ENCODE data around the gene CACNA1D. TPM values are rescaled to one million over a fixed set of nuclear protein-coding genes. Genes with fewer than 3 reads are reported as not detected.

The CACNA1D gene
- polyA plus RNA-seq, 1 donor (not counting 4 experiments of a cell fraction or from before 2014, with no cell fraction given), result 0.20 TPM

DNA sequence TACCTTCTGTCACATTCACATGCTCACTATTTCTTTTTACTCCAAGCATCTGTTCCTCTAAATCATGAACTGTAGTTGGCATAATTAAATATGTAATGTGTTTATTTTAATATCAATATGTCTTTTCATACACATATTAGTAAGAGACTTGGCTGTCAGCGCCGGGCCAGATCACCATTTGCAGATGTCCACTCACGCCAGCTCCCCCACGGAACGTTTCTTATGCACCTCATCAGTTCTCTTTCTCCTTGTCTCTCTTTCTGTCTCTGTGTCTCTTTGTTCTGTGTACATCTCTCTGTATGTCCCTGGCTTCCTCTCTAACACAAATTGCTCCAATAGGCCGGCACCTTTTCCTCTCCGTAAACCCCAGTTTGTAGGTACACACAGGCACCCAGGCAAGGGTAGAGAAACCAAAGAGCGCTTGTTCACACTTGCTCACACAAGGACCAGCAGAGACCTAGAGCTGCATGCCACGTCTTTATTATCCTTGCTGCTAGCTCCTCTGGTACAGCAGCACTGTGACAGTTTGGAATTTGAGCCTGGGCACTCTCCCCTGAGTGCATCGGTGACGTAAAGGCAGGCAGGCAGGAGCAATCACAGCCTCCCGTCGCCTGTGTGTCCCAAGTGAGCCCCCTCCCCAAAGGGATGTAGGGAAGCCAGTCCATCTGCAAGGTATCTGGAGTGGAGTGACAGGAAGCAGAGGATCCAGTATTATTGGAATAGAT is 40.4 kb downstream of the CACNA1D start:
- Histone ChIP-seq H3K9me1 (ENCODE audit: control insufficient read depth, extremely low read depth, insufficient read depth, low read length) (no peaks in the 10 kb centered on the region), H4K20me1 (ENCODE audit: control insufficient read depth, extremely low read depth, insufficient read depth, low read length) (no peaks in the 10 kb centered on the region), H2AFZ (ENCODE audit: control insufficient read depth, low read length) (no peak overlapping the region), H3K27ac (ENCODE audit: control insufficient read depth, insufficient read depth, low read length) (no peak overlapping the region), H3K4me3 (ENCODE audit: control insufficient read depth in 2 of 3, extremely low read depth in 1 of 3, insufficient read depth in 2 of 3, low read depth in 1 of 3, low read length in 3 of 3) (no peak overlapping the region), H3K36me3 (ENCODE audit: control insufficient read depth in 2 of 2, extremely low read depth in 1 of 2, insufficient read depth in 2 of 2, low read length in 2 of 2) (no peaks in the 10 kb centered on the region), H3K9me3 (ENCODE audit: control insufficient read depth, low read depth, low read length) (no peaks in the 10 kb centered on the region), H3K9ac (ENCODE audit: control insufficient read depth, extremely low read depth, insufficient read depth, low read length) (no peak overlapping the region), H3K27me3 (ENCODE audit: control insufficient read depth, extremely low read depth, insufficient read depth, low read length) (no peaks in the 10 kb centered on the region), H3K4me2 (ENCODE audit: control insufficient read depth, extremely low read depth, insufficient read depth, low read depth, low read length) (no peak overlapping the region), H3K4me1 (ENCODE audit: control insufficient read depth, extremely low read depth, insufficient read depth, low read length) (no peaks in the 10 kb centered on the region), H3K79me2 (ENCODE audit: control insufficient read depth, insufficient read depth, low read length) (no peaks in the 10 kb centered on the region)
- dilution Hi-C loops (cut with MboI; ENCODE audit: extremely low pct_ligation_motif_present, low sequenced_read_pairs), result no loop called here
- TF ChIP-seq EZH2 (IDR thresholded peaks at IDR 0.05; ENCODE audit: low read length), result no peak
- TF ChIP-seq, protein P1, sequence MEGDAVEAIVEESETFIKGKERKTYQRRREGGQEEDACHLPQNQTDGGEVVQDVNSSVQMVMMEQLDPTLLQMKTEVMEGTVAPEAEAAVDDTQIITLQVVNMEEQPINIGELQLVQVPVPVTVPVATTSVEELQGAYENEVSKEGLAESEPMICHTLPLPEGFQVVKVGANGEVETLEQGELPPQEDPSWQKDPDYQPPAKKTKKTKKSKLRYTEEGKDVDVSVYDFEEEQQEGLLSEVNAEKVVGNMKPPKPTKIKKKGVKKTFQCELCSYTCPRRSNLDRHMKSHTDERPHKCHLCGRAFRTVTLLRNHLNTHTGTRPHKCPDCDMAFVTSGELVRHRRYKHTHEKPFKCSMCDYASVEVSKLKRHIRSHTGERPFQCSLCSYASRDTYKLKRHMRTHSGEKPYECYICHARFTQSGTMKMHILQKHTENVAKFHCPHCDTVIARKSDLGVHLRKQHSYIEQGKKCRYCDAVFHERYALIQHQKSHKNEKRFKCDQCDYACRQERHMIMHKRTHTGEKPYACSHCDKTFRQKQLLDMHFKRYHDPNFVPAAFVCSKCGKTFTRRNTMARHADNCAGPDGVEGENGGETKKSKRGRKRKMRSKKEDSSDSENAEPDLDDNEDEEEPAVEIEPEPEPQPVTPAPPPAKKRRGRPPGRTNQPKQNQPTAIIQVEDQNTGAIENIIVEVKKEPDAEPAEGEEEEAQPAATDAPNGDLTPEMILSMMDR (optimal IDR thresholded peaks at IDR 0.05 in 1 of 3, IDR thresholded peaks at IDR 0.05 in 1 of 3, conservative IDR thresholded peaks at IDR 0.05 in 1 of 3; ENCODE audit: extremely low read depth in 1 of 3, insufficient read depth in 2 of 3, low read length in 3 of 3), result no peak
- FAIRE-seq, result no peak
- no peak for DNase-seq (ENCODE audit: low read depth, low spot score)

DNA sequence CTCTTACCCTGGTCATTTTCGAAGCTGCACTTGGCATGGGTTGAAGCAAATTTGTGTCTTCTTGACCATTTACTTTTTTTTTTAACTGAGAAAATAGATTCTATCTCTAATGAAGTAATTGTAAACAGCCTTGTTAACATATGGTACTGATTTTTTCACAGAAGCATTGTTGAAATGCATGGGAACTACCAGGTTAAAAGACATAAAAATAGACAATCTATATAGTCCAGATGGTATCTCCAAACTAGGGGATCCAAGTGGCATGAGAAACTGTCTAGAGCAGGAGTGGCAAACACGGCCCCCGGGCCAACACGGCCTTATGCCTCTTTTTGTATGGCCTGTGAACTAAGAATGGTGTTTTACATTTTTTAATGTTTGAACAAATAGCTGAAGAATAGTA is 41.9 kb downstream of the CACNA1D start:
- no peak overlapping the region for H2AFZ ChIP-seq (ENCODE audit: control insufficient read depth, low read length)
- dilution Hi-C loops (cut with MboI; ENCODE audit: extremely low pct_ligation_motif_present, low sequenced_read_pairs), result no loop called here
- TF ChIP-seq, protein P1 (optimal IDR thresholded peaks at IDR 0.05 in 1 of 3, IDR thresholded peaks at IDR 0.05 in 1 of 3, conservative IDR thresholded peaks at IDR 0.05 in 1 of 3; ENCODE audit: extremely low read depth in 1 of 3, insufficient read depth in 2 of 3, low read length in 3 of 3), result no peak
- no peak for TF ChIP-seq EZH2 (IDR thresholded peaks at IDR 0.05; ENCODE audit: low read length)
- no peak overlapping the region for H3K27ac ChIP-seq (ENCODE audit: control insufficient read depth, insufficient read depth, low read length)
- no peak overlapping the region for H3K9ac ChIP-seq (ENCODE audit: control insufficient read depth, extremely low read depth, insufficient read depth, low read length)
- H3K4me1 ChIP-seq (ENCODE audit: control insufficient read depth, extremely low read depth, insufficient read depth, low read length), result no peaks in the 10 kb centered on the region
- FAIRE-seq (no peak), DNase-seq (ENCODE audit: low read depth, low spot score) (no peak)
- no peaks in the 10 kb centered on the region for H3K9me1 ChIP-seq (ENCODE audit: control insufficient read depth, extremely low read depth, insufficient read depth, low read length)
- no peaks in the 10 kb centered on the region for H3K9me3 ChIP-seq (ENCODE audit: control insufficient read depth, low read depth, low read length)
- no peak overlapping the region for H3K4me2 ChIP-seq (ENCODE audit: control insufficient read depth, extremely low read depth, insufficient read depth, low read depth, low read length)
- H3K36me3 ChIP-seq (ENCODE audit: control insufficient read depth in 2 of 2, extremely low read depth in 1 of 2, insufficient read depth in 2 of 2, low read length in 2 of 2), result no peaks in the 10 kb centered on the region
- no peaks in the 10 kb centered on the region for H3K79me2 ChIP-seq (ENCODE audit: control insufficient read depth, insufficient read depth, low read length)
- no peak overlapping the region for H3K4me3 ChIP-seq (ENCODE audit: control insufficient read depth in 2 of 3, extremely low read depth in 1 of 3, insufficient read depth in 2 of 3, low read depth in 1 of 3, low read length in 3 of 3)
- no peaks in the 10 kb centered on the region for H4K20me1 ChIP-seq (ENCODE audit: control insufficient read depth, extremely low read depth, insufficient read depth, low read length)
- no peaks in the 10 kb centered on the region for H3K27me3 ChIP-seq (ENCODE audit: control insufficient read depth, extremely low read depth, insufficient read depth, low read length)
